GM18519 (cell line): ENCODE results near the gene ATG9B.

Source experiments
- ATAC-seq: cut with Tn5 transposase; IDR thresholded peaks from one replicate; pipeline ENCODE4 v1.9.1; 2021; ENCODE audit warnings: mild to moderate bottlenecking, moderate library complexity; ENCODE audit not compliant: unreplicated experiment, low FRiP score

The ATG9B gene

GRCh38 chr7:151024435-151025056, at the start of gene ATG9B:
Gene ATG9B, minus strand, starts transcription at chr7:151024494. Its CDS starts 71 bp downstream, at chr7:151024423.
- ATAC-seq = no peak

GRCh38 chr7:151073990-151074389, 49.7 kb upstream of the ATG9B start:
- no peak for ATAC-seq

GRCh38 chr7:151071032-151071866, 47.0 kb upstream of the ATG9B start:
- no peak for ATAC-seq

- ATAC-seq = no peak
These were observed 46.3 kb upstream of the ATG9B start for GRCh38 chr7:151070574-151070960.

GRCh38 chr7:151069841-151070573, 45.7 kb upstream of the ATG9B start:
- no peak for ATAC-seq

- no peak for ATAC-seq
These were observed 43.9 kb upstream of the ATG9B start for GRCh38 chr7:151068069-151068773.

GRCh38 chr7:151066273-151066974, 42.1 kb upstream of the ATG9B start:
- no peak for ATAC-seq

GRCh38 chr7:151065516-151065915, 41.2 kb upstream of the ATG9B start:
- no peak for ATAC-seq

- no peak for ATAC-seq
These were observed 40.7 kb upstream of the ATG9B start for GRCh38 chr7:151064993-151065392.

- ATAC-seq = no peak
These were observed 40.2 kb upstream of the ATG9B start for GRCh38 chr7:151064454-151064853.

GRCh38 chr7:151063212-151063561, 38.9 kb upstream of the ATG9B start:
- no peak for ATAC-seq

- ATAC-seq = no peak
These were observed 38.3 kb upstream of the ATG9B start for GRCh38 chr7:151062399-151063211.

- no peak for ATAC-seq
These were observed 37.8 kb upstream of the ATG9B start for GRCh38 chr7:151062111-151062398.

GRCh38 chr7:151061213-151062110, 37.2 kb upstream of the ATG9B start:
- no peak for ATAC-seq

- ATAC-seq = no peak
These were observed 36.3 kb upstream of the ATG9B start for GRCh38 chr7:151060416-151061212.

GRCh38 chr7:151060113-151060415, 35.8 kb upstream of the ATG9B start:
- ATAC-seq = no peak

- ATAC-seq = no peak
These were observed 35.2 kb upstream of the ATG9B start, which contains the start of gene SLC4A2 for GRCh38 chr7:151059367-151060112. Gene SLC4A2, plus strand, starts transcription at chr7:151059589. Its CDS starts 2,399 bp downstream, at chr7:151061988.
